ENCODE measurements around the gene USP25. TPM values are rescaled to one million over a fixed set of nuclear protein-coding genes. Genes with fewer than 3 reads are reported as not detected.
"Not testable (repeated sequence)": the region's sequence is repeated elsewhere in the genome, so short reads cannot be mapped to it uniquely, and the experiment has no call there.

Gene USP25
- total RNA-seq, 1 donor from 2014 or later, result 48.4 TPM

GRCh38 chr21:15728046-15728445 is 1.7 kb upstream of the USP25 start:
- intact Hi-C loops (cut with DNase I), result no loop called here
- no peak for DNase-seq (ENCODE audit: missing footprints)
- ATAC-seq, result no peak

- intact Hi-C loops (cut with DNase I), result loop anchor here (1.0 kb wide), 1 partner anchor 97 kb away; no protein-coding TSS in a partner anchor
- ATAC-seq, result no peak
- DNase-seq (ENCODE audit: missing footprints), result no peak
Measured at GRCh38 chr21:15729346-15729673, 472 bp upstream of the USP25 start.

- intact Hi-C loops (cut with DNase I), result loop anchor here (5.0 to 10.0 kb wide), 2 partner anchors 57 to 666 kb away; partner anchors contain the start of gene NRIP1
- no peak for DNase-seq (ENCODE audit: missing footprints)
- ATAC-seq, result no peak
Measured at GRCh38 chr21:15730484-15731242, 881 bp downstream of the USP25 start.

DNA sequence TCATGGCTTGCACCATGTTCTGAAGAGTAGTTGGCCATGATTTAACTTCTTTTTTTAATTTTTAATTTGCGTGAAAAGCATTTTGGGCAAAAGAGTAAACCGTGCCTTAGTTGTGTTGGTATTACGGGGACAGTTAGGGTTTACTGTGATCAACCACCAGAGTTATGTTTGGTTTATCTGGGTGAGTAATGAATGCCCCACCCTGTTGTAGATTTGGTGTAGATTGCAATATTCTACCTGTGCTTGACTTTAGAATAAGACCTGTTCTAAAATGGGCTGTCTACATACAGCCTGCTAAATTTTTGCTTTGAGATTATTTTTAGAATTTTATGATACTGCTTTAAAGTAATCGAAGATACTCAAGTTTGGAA is 1.4 kb downstream of the USP25 start:
- intact Hi-C loops (cut with DNase I), result loop anchor here (5.0 to 10.0 kb wide), 2 partner anchors 56 to 666 kb away; partner anchors contain the start of gene NRIP1
- DNase-seq (ENCODE audit: missing footprints) (no peak), ATAC-seq (no peak)

GRCh38 chr21:15732290-15732995 is 2.7 kb downstream of the USP25 start:
- DNase-seq (ENCODE audit: missing footprints), result no peak
- intact Hi-C loops (cut with DNase I), result loop anchor here (5.0 to 10.0 kb wide), 2 partner anchors 55 to 668 kb away; partner anchors contain the start of gene NRIP1
- ATAC-seq, result no peak

DNA sequence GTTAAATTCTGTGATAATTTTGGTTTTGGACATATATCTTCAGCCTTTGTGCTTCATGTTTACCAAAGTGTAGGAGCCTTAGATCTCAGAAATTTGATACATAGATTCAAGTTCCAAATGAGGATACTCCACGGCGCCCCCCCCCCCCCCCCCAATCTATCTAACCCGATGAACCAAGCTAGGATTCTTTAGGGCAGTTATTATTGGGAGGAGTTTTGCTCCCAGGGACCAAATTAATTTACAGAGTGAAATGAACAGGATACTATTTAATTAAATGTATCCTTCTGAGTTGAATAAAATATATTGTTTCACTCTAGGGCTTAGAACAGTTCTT is 3.2 kb downstream of the USP25 start:
- no peak for ATAC-seq
- no peak for DNase-seq (ENCODE audit: missing footprints)
- intact Hi-C loops (cut with DNase I), result loop anchor here (5.0 to 10.0 kb wide), 2 partner anchors 54 to 668 kb away; partner anchors contain the start of gene NRIP1

- ATAC-seq (no peak), DNase-seq (ENCODE audit: missing footprints) (no peak)
- intact Hi-C loops (cut with DNase I), result loop anchor here (10.0 kb wide), 1 partner anchor 671 kb away; the partner anchor contains the start of gene NRIP1
Measured at GRCh38 chr21:15735409-15735808, 5.6 kb downstream of the USP25 start.

DNA sequence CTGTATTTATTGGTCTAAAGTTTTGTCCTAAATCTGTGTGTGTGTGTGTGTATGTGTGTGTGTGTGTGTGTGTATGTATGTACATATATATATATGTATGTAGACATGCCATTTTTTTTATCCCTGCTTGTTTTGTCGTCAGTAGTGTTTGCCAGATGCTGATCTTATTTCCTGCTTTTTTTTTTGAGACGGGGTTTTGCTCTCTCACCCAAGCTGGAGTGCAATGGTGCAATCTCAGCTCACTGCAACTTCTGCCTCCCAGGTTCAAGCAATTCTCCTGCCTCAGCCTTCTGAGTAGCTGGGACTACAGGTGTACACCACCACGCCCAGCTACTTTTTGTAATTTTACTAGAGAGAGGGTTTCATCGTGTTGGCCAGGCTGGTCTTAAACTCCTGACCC is 6.1 kb downstream of the USP25 start:
- intact Hi-C loops (cut with DNase I), result loop anchor here (10.0 kb wide), 1 partner anchor 671 kb away; the partner anchor contains the start of gene NRIP1
- ATAC-seq, result not testable (repeated sequence)

GRCh38 chr21:15738779-15739178 is 9.0 kb downstream of the USP25 start:
- ATAC-seq; DNase-seq (ENCODE audit: missing footprints): not testable (repeated sequence)
- intact Hi-C loops (cut with DNase I), result loop anchor here (10.0 kb wide), 1 partner anchor 674 kb away; the partner anchor contains the start of gene NRIP1

More for the DNA sequence above, 6.1 kb downstream of the USP25 start:
- DNase-seq (ENCODE audit: missing footprints), result not testable (repeated sequence)

- intact Hi-C loops (cut with DNase I), result no loop called here
- no peak for ATAC-seq
Measured at GRCh38 chr21:15740383-15740782, 10.6 kb downstream of the USP25 start.

GRCh38 chr21:15741510-15741909 is 11.7 kb downstream of the USP25 start:
- intact Hi-C loops (cut with DNase I), result no loop called here
- ATAC-seq, result no peak

More at GRCh38 chr21:15740383-15740782, 10.6 kb downstream of the USP25 start:
- DNase-seq (ENCODE audit: missing footprints), result no peak

GRCh38 chr21:15742052-15742670 is 12.4 kb downstream of the USP25 start:
- DNase-seq (ENCODE audit: missing footprints), result no peak

More at GRCh38 chr21:15741510-15741909, 11.7 kb downstream of the USP25 start:
- no peak for DNase-seq (ENCODE audit: missing footprints)

GRCh38 chr21:15742694-15743093 is 12.9 kb downstream of the USP25 start:
- DNase-seq (ENCODE audit: missing footprints), result no peak
- intact Hi-C loops (cut with DNase I), result no loop called here
- no peak for ATAC-seq

More at GRCh38 chr21:15742052-15742670, 12.4 kb downstream of the USP25 start:
- no peak for ATAC-seq
- intact Hi-C loops (cut with DNase I), result no loop called here

GRCh38 chr21:15743593-15743992 is 13.8 kb downstream of the USP25 start:
- no peak for DNase-seq (ENCODE audit: missing footprints)
- ATAC-seq, result no peak
- intact Hi-C loops (cut with DNase I), result no loop called here

DNA sequence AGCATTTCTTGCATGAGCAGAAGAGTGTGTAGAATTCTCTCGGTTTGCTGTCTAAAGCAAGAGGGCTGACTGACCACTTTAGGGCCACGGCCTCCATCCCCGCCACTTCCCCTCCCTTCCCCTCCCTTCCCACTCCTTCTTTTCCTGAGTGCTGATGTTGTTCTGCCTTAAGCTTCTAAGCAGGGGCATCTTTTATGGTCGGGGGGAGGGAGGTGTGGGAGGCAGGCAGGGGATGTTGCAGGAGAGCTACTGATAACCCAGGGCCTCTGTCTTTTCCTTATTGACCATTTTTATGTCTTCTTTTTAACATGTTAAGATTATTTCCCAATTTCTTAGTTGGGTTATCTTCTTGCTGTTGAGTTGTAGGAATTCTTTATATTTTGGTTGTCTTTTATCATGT is 15.1 kb downstream of the USP25 start:
- DNase-seq (ENCODE audit: missing footprints) (no peak), ATAC-seq (no peak)
- intact Hi-C loops (cut with DNase I), result no loop called here

GRCh38 chr21:15748586-15748985 is 18.8 kb downstream of the USP25 start:
- intact Hi-C loops (cut with DNase I), result no loop called here
- no peak for DNase-seq (ENCODE audit: missing footprints)
- ATAC-seq, result no peak

DNA sequence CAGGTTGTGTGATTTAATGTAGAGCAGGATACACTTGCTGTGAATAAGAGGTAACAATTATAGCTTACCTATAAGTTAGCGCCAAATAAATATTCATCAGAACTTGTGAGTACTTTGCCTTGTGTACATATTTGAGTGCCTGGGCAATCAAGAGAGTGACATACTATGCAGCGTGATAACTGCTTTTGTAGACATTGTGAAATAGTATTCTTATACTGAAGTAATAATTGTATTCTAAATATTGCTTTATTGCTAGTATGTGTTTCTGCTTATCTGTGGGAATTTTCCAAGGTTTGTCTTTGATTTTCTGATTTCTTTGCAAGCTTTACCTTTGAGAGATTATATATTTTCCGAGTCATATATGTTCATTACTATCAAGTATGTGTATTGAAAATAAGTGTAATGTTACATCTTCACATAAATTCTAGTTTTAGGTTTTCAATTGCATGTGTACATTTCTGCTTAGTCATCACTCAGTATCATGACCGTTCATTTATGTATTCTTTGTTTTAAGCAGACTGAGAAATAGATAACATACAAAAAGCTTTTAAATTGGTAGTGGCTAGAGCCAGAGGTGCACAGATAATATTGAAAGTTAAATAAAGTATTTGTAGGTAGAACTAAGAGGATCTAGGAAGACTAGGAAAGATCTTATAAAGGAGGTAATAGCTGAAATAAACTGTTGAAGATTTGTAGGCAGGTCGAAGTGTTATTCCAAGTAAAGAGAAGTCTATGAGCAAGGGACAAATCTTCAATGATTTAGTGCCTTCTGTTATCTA is 19.5 kb downstream of the USP25 start:
- DNase-seq (ENCODE audit: missing footprints) (no peak), ATAC-seq (no peak)
- intact Hi-C loops (cut with DNase I), result no loop called here

DNA sequence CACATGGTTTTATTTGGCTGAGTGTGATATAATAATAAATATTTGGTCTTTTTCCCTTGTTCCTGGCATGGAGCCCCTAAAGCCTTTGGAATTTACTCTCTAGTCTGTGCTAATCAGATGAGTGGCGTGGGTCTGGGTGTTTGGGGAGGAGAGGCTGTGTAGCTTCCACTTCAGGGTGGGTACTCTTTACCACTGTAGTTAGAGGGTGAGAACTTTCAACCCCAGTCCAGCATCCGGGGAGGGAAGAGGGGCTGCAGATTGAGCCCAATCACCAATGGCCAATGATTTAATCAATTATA is 20.0 kb downstream of the USP25 start:
- ATAC-seq, result no peak
- no peak for DNase-seq (ENCODE audit: missing footprints)
- intact Hi-C loops (cut with DNase I), result loop anchor here (10.0 kb wide), 1 partner anchor 75 kb away; no protein-coding TSS in a partner anchor

GRCh38 chr21:15751037-15751436 is 21.3 kb downstream of the USP25 start:
- intact Hi-C loops (cut with DNase I), result loop anchor here (10.0 kb wide), 1 partner anchor 76 kb away; no protein-coding TSS in a partner anchor
- no peak for ATAC-seq
- DNase-seq (ENCODE audit: missing footprints), result no peak
